HepG2 (cell line): ENCODE measurements around the gene SPA17.

Experiments
- CTCF ChIP-seq: sonication (generic); formaldehyde crosslinking; IDR thresholded peaks from 2 replicates; pipeline ENCODE4 v1.5.0; 2020; ENCODE audit warnings: mild to moderate bottlenecking, missing genetic modification reagents, moderate library complexity
- ZNF703 ChIP-seq: sonication (generic); formaldehyde crosslinking; IDR thresholded peaks from 2 replicates; pipeline ENCODE4 v1.5.1; 2020; ENCODE audit warnings: missing genetic modification reagents, mild to moderate bottlenecking, moderate library complexity, borderline replicate concordance

GRCh38 chr11:124674571-124674970, 867 bp downstream of the SPA17 start:
- TF ChIP-seq CTCF (CRISPR knock-in tag) (no peak), ZNF703 (no peak)
